HG03108 (cell line): ENCODE measurements around the gene EIF3F.

Experiments used
- ATAC-seq: cut with Tn5 transposase; IDR thresholded peaks from one replicate; pipeline ENCODE4 v1.9.1; 2021; ENCODE audit warnings: moderate library complexity; ENCODE audit not compliant: unreplicated experiment

The EIF3F gene, protein sequence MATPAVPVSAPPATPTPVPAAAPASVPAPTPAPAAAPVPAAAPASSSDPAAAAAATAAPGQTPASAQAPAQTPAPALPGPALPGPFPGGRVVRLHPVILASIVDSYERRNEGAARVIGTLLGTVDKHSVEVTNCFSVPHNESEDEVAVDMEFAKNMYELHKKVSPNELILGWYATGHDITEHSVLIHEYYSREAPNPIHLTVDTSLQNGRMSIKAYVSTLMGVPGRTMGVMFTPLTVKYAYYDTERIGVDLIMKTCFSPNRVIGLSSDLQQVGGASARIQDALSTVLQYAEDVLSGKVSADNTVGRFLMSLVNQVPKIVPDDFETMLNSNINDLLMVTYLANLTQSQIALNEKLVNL

DNA sequence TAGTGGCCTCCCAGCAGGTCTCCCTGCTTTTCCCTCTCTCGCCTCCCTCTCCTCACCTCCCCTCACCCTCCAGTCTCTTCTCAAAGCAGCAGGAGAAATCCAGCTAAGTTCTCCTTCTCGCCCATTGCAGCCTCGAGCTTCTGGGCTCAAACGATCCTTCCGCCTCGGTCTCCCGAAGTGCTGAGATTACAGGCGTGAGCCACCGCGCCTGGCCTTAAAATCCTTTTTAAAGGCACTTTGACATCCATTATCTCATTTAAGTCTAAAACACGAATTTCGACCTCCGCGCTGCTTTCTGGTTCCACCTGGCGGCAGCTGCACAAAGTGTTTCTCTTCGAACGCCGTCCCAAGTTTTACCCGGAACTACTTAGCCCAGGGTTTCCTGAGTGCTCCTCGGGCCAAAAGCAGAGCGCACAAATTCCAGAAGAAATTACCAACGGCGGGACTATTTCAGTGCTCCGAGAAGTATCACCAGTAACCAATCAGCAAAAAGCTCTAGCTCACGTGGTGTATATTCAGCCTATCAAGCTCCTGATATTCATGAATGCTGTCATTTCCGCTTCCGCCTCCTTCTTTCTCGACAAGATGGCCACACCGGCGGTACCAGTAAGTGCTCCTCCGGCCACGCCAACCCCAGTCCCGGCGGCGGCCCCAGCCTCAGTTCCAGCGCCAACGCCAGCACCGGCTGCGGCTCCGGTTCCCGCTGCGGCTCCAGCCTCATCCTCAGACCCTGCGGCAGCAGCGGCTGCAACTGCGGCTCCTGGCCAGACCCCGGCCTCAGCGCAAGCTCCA is at the start of gene EIF3F:
Gene EIF3F (plus strand): TSS at position 570 of the 792 bp plus-strand sequence. CDS start 16 bp downstream, at position 586.
- ATAC-seq = peak; percentile 97

DNA sequence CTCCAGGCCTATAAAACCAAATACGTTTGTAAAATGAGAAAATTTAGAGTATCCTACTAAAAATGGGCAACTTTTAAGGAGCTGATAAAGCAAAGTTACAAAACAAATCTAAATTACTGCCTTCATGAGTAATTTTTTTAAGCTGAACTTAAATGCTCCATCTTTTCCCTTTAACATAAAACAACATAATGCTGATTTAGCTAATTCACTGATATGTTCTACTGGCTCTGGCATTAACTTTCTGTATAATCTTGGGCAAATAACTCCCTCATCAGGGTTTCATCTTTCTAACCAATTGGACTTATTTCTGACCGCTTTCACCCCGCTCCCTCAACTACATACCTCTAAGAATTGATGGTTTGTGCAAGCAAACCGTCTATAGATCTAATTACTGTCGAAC is 46.0 kb upstream of the EIF3F start:
- no peak for ATAC-seq

DNA sequence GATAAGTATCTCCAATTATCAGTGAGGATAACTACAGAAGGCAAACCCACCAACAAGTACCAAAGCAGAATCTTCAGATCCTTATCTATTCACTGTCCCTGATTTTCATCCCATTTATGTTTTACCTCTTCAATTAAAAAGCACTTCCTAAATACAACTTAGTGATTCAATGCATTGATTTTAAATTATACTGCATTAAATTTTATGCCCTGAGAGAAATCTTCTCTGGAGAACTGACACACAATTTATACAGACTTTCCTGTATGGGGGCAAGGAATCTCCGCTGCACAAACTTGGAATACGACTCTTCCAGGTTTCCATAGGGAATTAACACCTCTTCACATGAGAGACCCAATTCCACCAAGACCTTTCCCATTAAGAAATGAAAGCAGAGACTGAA is 45.5 kb upstream of the EIF3F start, which contains the start of gene OR10A3:
Gene OR10A3 (minus strand): TSS at position 101 of the 400 bp plus-strand sequence. CDS start 2,188 bp downstream, outside the sequence.
- no peak for ATAC-seq

DNA sequence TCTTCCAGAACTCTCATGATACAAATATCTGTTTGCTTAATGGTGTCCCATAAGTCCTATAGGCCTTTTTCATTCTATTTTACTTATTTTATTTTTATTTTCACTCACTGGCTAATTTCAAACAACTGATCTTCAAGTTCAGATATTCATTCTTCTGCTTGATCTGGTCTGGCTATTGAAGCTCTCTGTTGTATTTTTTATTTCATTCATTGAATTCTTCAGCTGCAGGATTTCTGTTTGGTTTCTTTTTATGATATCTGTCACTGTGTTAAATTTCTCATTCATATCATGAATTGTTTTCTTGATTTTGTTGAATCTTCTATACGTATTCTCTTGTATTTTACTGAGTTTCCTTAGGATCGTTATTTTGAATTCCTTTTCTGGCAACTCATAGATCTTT is 43.0 kb upstream of the EIF3F start:
- ATAC-seq = no peak

DNA sequence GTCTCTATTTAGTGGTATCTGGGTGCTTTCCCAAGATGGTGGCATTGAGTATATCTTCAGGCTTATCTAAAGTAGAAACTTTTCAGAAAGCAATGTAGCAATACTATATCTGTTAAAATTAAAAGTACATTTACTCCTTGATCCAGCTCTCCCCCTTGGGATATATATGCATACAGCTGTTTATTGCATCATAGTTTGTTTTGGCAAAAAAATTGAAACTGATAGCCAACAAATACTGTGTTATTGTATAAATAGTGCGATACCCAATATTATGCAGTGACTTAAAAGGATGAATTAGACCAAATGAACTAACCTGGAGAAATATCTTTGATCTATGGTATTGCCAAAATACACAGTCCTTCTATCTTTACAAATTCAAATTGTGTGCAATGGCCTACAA is 37.2 kb upstream of the EIF3F start:
- no peak for ATAC-seq

DNA sequence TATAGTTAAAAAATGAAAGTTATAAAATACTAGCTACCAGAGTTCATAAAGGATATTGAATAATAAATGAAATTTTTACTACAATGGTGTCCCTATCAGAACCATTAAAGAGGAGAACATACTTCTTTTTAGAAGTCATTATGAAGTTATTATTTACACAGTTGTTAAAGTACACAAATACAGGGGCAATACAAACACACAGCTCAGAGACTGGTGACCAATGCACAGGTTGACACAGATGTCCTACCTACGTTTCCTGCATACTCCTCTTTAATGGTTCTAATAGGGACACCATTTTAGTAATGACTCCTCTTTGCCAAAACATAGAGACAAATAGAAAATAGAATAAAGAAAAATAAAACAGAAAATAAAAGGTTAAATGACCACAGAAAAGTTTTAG is 31.9 kb upstream of the EIF3F start:
- ATAC-seq = no peak

DNA sequence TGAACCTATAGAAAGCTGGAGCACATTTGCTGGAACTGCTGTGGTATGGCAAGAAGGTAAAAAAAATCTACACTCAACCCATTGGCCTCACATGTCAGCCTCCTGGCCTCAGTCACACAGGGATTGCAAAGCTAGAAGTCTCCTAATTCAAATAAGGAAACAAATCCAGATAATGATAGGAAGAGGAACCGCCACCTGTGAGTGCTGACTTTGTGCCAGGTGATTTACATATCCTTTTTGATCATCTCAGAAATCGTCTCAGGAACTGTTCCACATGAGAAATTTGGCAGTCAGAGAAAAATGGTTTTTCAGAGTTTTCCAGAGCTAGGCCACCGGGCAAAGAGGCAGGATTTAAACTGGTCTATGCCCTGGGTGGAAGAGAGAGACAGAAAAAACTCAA is 22.9 kb upstream of the EIF3F start:
- ATAC-seq = no peak

DNA sequence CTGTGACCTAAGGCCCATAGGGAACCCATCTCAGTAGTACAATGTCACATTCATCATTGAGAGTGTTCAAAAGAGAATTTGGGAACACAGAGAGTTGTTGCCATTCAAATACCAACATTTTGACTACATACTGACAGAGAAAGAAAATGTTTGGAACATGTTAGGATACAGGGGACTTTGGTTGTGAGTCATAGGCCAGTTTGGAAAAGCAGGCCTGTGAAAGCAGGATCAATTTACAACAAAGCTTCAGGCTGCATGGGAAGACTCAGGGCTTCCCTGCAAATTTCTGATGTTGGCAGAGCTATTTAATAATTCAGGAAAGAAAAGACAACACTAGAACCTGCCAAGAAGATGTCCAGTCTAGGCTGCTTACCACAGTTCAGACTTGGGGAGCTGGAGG is 22.3 kb upstream of the EIF3F start:
- no peak for ATAC-seq

DNA sequence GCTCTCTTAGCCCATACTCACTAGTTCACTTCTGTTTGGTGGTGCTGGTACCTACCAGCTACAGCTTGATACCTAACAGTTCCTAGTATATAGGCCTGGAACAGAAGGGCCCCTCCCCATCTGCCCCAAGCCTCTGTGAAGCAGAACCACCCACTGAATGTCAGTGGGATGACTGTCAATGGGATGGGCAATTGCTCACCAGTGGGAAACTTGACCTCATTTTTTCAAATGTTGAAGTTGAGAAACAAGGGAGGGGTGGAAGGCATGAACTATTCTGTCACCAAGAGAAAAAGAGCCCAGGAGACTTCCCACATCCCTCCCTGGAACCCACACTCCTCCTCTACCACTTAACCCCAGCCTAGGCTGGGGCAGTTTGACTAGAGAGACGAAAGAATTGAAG is 21.8 kb upstream of the EIF3F start, which contains the start of gene NLRP10:
Gene NLRP10 (minus strand): TSS at position 62 of the 400 bp plus-strand sequence. CDS start 1,952 bp downstream, outside the sequence.
- no peak for ATAC-seq

DNA sequence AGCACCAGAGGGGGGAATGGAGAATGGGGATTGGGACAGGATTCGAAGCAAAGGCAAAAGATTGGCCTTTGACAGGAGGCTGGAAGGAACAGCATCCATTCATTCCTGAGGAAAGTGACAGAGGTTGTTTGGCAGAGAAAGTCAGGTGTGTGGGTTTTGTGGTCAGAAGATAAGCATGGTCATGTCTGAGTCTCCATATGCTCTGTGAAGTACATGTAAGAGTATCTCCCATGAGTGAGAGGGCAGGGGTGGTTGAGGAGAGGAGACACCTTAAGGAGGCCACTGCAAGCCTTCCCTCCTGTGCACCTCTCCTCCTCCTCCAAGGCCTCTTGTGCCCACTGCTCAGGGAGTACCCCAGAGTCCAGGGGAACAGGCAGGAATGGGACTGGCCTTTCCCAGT is 20.0 kb upstream of the EIF3F start:
- no peak for ATAC-seq

DNA sequence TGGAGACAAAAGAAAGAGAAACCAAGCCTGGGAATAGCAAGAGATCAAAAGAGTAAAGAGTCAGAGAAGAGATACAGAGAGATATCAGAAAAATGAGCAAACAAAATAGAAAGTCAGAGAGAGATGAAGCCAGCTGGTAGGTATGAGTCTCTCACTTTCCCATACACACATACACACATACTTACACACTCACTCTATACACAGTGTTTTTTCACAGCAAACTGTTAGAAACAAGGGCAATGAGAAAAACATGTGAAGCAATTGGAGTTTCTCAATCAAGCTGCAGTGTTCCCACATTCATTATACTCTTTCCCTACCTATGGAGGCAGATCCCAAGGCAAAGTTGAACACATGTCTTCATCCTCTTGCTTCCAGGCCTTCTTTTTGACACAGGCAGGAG is 19.3 kb upstream of the EIF3F start:
- ATAC-seq = no peak

DNA sequence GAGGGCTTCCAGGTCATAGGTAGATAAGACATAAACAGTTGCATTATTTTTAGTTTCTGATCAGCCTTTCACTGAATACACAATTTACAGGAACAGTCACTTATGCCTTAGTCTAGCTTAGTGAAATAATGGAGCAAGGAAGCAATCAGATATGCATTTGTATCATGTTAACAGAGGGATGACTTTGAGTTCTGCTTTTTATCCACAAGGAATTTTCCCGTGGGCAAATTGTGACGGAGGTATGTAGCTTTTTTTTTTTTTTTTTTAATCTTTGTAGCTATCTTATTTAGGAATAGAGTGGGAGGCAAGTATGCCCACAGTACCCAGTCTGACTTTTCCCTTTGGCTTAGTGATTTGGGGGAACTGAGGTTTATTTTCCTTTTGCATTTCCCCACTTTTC is 18.5 kb upstream of the EIF3F start:
- no peak for ATAC-seq

DNA sequence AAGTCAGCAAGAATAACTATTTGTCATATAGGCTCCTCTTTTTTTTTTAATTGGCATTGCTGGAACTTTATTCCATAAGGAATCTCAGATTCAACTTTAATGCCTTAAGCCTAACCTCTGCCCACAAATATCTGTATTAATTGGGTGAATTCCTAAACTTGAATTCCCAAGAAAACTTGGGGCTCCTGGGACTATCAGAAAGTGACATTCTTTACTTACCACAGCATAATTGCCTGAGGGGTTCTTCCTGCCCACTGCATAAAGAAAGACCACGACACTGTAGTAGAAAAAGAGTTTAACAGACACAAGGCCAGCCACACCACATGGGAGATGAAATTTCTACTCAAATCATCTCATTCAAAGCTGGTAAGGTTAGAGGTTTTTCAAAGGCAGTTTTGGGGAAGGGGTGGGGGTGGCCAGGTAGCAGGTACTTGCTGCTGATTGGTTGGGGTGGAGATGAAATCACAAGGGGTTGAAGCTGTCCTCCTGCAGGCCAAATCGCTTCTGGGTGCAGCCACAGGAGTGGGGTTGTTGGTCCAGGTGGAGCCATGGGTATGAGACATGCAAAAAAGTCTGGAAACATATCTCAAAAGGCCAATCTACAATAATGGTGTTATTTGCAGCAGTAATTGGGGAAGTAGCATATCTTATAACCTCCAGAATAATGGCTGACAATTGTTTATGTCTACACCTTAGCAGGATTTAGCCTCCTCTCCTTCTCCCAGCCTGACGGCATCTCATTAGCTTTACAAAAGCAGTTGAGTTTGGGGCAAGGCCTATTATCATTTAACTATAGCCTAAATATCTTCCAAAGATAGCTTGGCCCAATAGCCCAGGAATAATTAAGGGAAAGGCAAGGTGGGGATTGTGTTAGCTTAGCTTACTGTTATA is 17.1 kb upstream of the EIF3F start:
- no peak for ATAC-seq

DNA sequence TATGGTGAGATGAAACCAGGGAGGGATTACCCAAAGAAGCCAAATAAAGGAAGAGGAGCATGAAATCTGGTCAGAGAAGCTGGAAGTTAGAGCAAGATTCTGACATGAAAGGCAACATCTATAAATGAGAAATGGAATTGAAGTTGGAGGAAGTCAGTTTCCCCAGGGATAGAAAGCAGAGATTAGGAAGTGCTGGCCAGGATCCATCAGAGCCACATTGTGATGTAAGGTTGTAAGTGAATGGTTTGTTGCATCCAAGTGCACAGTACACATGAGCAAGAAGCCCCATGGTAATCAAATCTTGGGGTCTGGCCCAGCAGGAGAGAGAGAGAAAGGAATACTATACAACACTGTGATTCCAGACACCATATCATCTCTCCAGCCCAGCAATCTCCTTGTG is 15.3 kb upstream of the EIF3F start:
- ATAC-seq = no peak

DNA sequence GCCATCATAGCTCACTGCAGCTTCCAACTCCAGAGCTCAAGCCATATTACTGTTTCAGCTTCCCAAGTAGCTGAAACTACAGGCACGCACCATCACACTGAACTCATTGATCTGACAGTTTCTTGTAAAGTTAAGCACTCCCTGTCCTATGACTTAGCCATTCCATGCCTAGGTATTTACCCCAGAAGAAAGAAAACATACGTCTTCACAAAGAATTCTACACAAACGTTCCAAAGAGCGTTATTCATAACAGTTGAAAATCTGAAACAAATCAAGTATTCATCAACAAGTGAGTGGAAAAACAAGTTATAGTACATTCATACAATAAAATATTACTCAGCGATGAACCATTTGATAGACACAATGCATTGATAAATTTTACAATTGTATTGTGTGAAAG is 14.1 kb upstream of the EIF3F start:
- ATAC-seq = no peak

DNA sequence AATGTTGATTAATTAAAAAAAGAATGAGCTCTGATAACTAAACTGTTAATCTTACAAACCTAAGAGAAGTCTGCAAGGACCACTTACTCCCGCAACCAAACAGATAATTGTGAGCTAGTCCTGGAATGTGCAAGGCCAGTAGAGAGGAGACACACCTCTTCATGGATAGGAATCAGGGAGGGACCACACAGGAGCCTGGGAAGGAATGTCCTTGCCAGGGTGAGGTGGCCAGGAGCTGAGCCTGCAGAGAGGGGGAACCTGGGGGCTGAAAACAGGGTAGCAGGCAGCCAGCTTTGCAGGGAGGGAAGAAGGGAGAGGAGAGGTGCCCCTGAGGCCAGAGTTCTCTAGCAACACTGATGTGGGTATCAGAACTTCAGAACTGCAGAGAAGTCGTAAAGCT is 12.5 kb upstream of the EIF3F start:
- no peak for ATAC-seq

DNA sequence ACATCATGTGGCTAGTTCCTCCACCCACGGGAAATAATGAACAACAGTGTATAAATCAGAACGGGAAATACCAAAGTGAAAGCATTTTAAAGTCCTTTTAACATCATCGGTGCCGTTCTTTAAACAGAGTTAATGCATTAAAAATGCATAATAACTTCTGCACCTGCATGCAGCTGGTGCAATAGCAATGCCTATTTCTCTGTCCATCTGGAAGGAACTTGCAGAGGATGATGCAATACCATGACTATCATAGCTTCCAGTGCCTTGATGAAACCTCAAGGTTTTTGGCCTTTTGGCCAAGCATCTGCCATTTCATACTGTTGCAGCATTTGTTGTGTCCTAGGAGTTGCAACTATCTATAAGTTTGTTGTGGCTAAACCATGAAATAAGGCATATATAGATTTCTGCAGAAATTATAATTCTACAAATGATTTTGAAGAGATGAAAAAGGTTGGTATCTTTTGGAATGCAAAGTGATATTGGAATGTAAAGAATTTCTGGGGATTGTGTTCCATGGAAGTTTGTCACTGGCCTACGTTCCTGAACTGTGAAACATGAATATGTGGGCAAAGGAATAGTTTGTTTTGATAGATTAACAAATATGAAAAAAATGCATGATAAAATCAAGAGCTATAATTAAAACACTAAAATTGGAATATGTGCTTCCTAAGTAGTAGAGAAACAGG is 9.8 kb upstream of the EIF3F start:
- no peak for ATAC-seq

DNA sequence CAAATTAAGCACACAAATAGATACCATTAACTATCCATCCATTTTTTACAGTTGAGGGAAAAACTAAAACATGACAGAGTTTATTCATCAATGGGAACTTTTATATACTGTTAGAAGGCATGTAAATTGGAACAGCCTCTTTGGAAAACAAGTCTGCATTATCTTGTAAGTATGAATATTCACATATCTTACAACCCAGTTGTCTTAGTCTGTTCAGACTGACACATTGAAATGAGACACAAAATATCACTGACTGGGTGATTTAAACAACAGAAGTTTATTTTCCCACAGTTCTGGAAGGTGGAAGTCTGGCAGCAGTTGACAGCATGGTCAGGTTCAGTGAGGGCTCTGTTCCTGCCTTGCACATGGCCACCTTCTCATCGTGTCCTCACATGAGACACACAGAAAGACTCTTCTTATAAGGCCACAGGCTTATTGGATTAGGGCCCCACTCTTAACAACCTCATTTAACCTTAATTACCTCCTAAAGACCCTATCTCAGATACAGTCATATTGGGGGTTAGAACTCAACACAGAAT is 5.4 kb upstream of the EIF3F start:
- no peak for ATAC-seq

DNA sequence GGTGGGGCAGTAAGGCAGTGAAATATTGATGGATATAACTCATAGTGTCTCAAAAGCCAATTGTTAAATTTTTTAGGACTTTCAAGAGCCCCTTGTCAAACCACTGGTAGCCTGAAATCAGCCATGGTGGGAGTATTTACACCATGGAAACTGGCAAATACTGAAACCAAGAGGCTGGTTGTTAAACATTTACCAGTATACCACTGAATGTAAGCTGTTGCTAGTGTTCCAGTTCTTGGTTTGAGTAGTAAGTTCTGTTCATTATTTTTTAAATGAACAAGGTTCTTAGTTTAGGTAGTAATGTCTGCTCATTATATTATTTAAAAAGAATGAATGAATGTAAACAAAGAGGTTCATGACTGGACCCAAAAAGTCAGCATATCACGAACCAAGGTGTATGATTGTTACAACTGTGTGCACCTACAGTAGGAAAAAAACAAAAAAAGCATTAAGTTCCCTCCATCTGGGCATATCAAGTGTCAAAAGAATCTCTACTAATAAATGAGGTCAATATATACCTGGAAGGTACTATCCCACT is 4.5 kb upstream of the EIF3F start:
- peak; percentile 38 for ATAC-seq
